Measurements from ENCODE around the gene IL12RB1.

GRCh38 chr19:18059902-18060301, 26.8 kb downstream of the IL12RB1 start:
- TF ChIP-seq CTCF (IDR thresholded peaks at IDR 0.05) = no peak
- no peak for TF ChIP-seq POLR2A (IDR thresholded peaks at IDR 0.05)
- no peak for TF ChIP-seq POLR2AphosphoS5 (IDR thresholded peaks at IDR 0.05; ENCODE audit: insufficient read depth in 1 of 2, low read depth in 1 of 2)
